Liver (tissue), 9 donors: ENCODE measurements around the gene SYNC. TPM values are rescaled to one million over a fixed set of nuclear protein-coding genes. Genes with fewer than 3 reads are reported as not detected.

Source experiments
- DNase-seq: peaks from one replicate; pipeline ENCODE4 v3.0.0-alpha.2; 2017; ENCODE audit warnings: low spot score
- H3K27ac ChIP-seq, 2 donors: one replicate each; pipeline ENCODE4 v1.7.0; 2013; ENCODE audit warnings: inconsistent platforms in 2 of 2, low read length in 2 of 2, control low read depth in 1 of 2, low read depth in 1 of 2, mild to moderate bottlenecking in 1 of 2
- H3K27me3 ChIP-seq, 4 donors: one replicate each; pipeline versions ENCODE4 v1.6.1 to v1.7.0; 2013; ENCODE audit warnings: low read length in 3 of 4, inconsistent platforms in 1 of 4, mild to moderate bottlenecking in 1 of 4, moderate library complexity in 1 of 4; ENCODE audit not compliant: control insufficient read depth in 4 of 4, insufficient read depth in 4 of 4
- H3K36me3 ChIP-seq, 4 donors: one replicate each; pipeline versions ENCODE4 v1.6.1 to v1.7.0; 2013; ENCODE audit warnings: low read length in 3 of 4, mild to moderate bottlenecking in 3 of 4, low read depth in 1 of 4, moderate library complexity in 1 of 4; ENCODE audit not compliant: control insufficient read depth in 4 of 4, insufficient read depth in 3 of 4
- H3K4me1 ChIP-seq, 4 donors: one replicate each; pipeline versions ENCODE4 v1.6.1 to v1.7.0; 2013; ENCODE audit warnings: low read length in 3 of 4, mild to moderate bottlenecking in 3 of 4, moderate library complexity in 1 of 4; ENCODE audit not compliant: control insufficient read depth in 4 of 4, insufficient read depth in 4 of 4
- H3K4me3 ChIP-seq, 3 donors: one replicate each; pipeline versions ENCODE4 v1.6.1 to v1.7.0; 2013; ENCODE audit warnings: low read length in 3 of 3, control low read depth in 1 of 3, low read depth in 1 of 3, mild to moderate bottlenecking in 1 of 3
- H3K9ac ChIP-seq, 2 donors: one replicate each; pipeline ENCODE4 v1.7.0; 2013; ENCODE audit warnings: low read length in 2 of 2, mild to moderate bottlenecking in 2 of 2, moderate library complexity in 2 of 2, control low read depth in 1 of 2, low read depth in 1 of 2
- H3K9me3 ChIP-seq, 4 donors: one replicate each; pipeline versions ENCODE4 v1.6.1 to v1.7.0; 2013; ENCODE audit warnings: low read length in 3 of 4; ENCODE audit not compliant: control insufficient read depth in 4 of 4
- EGR1 ChIP-seq, 2 donors: IDR thresholded peaks; 2 replicates each; pipeline ENCODE4 v1.6.1; 2016 to 2018; ENCODE audit warnings: antibody characterized with exemption in 2 of 2, low read depth in 2 of 2
- FOXA1 ChIP-seq: IDR thresholded peaks from 2 replicates; pipeline ENCODE4 v1.6.1; 2016; ENCODE audit warnings: antibody characterized with exemption
- FOXA2 ChIP-seq: IDR thresholded peaks from 2 replicates; pipeline ENCODE4 v1.6.1; 2016; ENCODE audit warnings: antibody characterized with exemption
- GABPA ChIP-seq, 2 donors: IDR thresholded peaks in 1 of 2; conservative IDR thresholded peaks in 1 of 2; 2 replicates each; pipeline ENCODE4 v1.6.1; 2016; ENCODE audit warnings: antibody characterized with exemption in 2 of 2, mild to moderate bottlenecking in 1 of 2, moderate library complexity in 1 of 2
- HNF4A ChIP-seq, 2 donors: conservative IDR thresholded peaks; 2 replicates each; pipeline ENCODE4 v1.6.1; 2016; ENCODE audit warnings: antibody characterized with exemption in 2 of 2, mild to moderate bottlenecking in 2 of 2
- HNF4G ChIP-seq: IDR thresholded peaks from 2 replicates; pipeline ENCODE4 v1.6.1; 2016; ENCODE audit warnings: antibody characterized with exemption
- JUND ChIP-seq, 2 donors: IDR thresholded peaks; 2 replicates each; pipeline ENCODE4 v1.6.1; 2016; ENCODE audit warnings: antibody characterized with exemption in 2 of 2
- MAX ChIP-seq: IDR thresholded peaks from 2 replicates; pipeline ENCODE4 v1.6.1; 2016; ENCODE audit warnings: antibody characterized with exemption
- NR2F2 ChIP-seq: IDR thresholded peaks from 2 replicates; pipeline ENCODE4 v1.6.1; 2016; ENCODE audit warnings: antibody characterized with exemption
- RAD21 ChIP-seq, 2 donors: IDR thresholded peaks; 2 replicates each; pipeline ENCODE4 v1.6.1; 2016; ENCODE audit warnings: antibody characterized with exemption in 2 of 2, mild to moderate bottlenecking in 2 of 2
- RXRA ChIP-seq, 2 donors: IDR thresholded peaks; 2 replicates each; pipeline ENCODE4 v1.6.1; 2017 to 2018; ENCODE audit warnings: antibody characterized with exemption in 2 of 2, mild to moderate bottlenecking in 1 of 2
- SP1 ChIP-seq: IDR thresholded peaks from 2 replicates; pipeline ENCODE4 v1.6.1; 2018; ENCODE audit warnings: antibody characterized with exemption, mild to moderate bottlenecking
- TAF1 ChIP-seq: conservative IDR thresholded peaks from 2 replicates; pipeline ENCODE4 v1.6.1; 2016; ENCODE audit warnings: antibody characterized with exemption, mild to moderate bottlenecking
- YY1 ChIP-seq: IDR thresholded peaks from 2 replicates; pipeline ENCODE4 v1.6.1; 2016; ENCODE audit warnings: antibody characterized with exemption, mild to moderate bottlenecking
- WGBS: extraction: QIAGEN DNeasy Blood & Tissue Kit; methylation state at CpG from one replicate; pipeline ENCODE4 v1.1.7; 2013; 5-methylcytosine and 5-hydroxymethylcytosine counted together
- polyA plus RNA-seq, 2 donors: library from polyadenylated mRNA; stranded (reverse) in 1 of 2; unstranded in 1 of 2; fragments of 200-250 nt in 1 of 2; fragments of >200 nt in 1 of 2; fragmentation: Nextera tagmentation in 1 of 2; extraction: Ambion mirVana in 1 of 2; gene quantifications; one replicate each; pipeline versions ENCODE4 v1.2.1 to v1.2.3, GENCODE V29; 2013 to 2015
- total RNA-seq, 2 donors: library from RNA; depleted of rRNA; stranded (reverse); fragments of >200 nt; gene quantifications; one replicate each; pipeline ENCODE4 v1.2.3, GENCODE V29; 2014
- TF ChIP-seq, protein P1 (sequence below): fragments of 150-350 bp; IDR thresholded peaks from 2 replicates; pipeline ENCODE4 v1.5.1; 2017; ENCODE audit warnings: improper control_type of control experiment, low read depth, low read length; ENCODE audit not compliant: missing input control
- TF ChIP-seq, protein P2 (sequence below): IDR thresholded peaks from 2 replicates; pipeline ENCODE4 v1.6.1; 2016; ENCODE audit warnings: antibody characterized with exemption, mild to moderate bottlenecking
- TF ChIP-seq, protein P3 (sequence below): IDR thresholded peaks from 2 replicates; pipeline ENCODE4 v1.6.1; 2016; ENCODE audit warnings: antibody characterized with exemption
- TF ChIP-seq, protein P4 (sequence below): IDR thresholded peaks from 2 replicates; pipeline ENCODE4 v1.6.1; 2016; ENCODE audit warnings: antibody characterized with exemption
- donor health status: healthy.
- donor health status: healthy.
- donor health status: healthy.
- donor health status: healthy.
- donor health status: healthy.

Gene SYNC
- total and polyA plus RNA-seq, 4 donors = 0.23 to 1.5 (median 0.31) TPM

DNA sequence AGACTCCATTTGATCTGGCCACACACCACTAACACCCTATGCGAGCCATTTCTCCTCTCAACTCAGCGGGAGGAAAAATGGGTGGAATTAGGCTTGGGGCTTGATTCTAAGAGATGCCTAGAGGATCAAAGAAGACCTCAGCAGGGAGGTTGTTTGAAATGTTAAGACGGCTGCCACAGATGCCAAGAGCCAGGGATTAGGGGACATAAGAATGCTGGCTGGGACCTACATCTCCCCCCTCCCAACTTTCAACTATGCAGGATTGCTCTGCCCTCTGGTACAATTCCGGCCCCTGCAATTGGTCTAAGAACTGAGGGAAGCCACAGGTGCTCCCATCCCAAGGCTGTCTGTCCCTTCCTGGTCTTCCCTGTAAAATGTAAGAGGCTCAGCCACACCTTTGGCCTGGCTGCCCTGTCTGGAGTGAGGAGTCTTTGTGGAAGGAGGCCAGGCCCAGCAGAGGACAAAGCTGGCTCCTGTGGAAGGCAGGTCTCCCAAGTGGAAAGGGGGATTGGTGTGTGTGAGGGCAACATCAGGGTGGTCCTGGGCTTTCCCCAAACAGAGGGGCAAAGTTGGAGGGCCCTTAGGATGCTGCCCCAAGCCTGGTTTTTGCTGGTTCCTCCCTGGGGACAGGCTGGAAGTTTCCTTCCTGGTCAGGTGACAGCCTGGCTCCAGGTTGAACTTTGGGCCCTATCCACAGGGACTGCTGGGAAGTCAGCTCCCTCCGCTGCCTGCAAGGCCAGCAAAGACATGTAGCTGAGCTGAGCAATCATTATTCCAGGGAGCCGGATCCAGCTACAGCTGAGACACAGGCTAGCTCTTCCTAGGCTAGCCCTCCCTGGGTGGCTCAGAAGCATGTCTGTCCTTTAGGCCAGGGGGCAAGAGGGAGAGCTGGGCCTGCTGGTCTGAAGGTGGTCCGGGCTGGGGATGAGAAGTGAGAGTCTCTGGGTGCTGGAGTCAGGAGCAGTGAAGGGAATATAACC is 34.5 kb upstream of the SYNC start:
- Histone ChIP-seq H3K27ac (peak overlapping the region; percentile 44 to 82), H3K27me3 (no peaks in the 10 kb centered on the region), H3K4me1 (peaks cover 0 to 26% (median 18%) of the 10 kb centered on the region in 4 donors), H3K9me3 (no peaks in the 10 kb centered on the region), H3K4me3 (no peak overlapping the region), H3K36me3 (no peaks in the 10 kb centered on the region), H3K9ac (peak overlapping the region in 1 of 2 donors; percentile 8)
- 68% methylated on average over 7 of the region's 7 CpGs for WGBS
- TF ChIP-seq, protein P1, sequence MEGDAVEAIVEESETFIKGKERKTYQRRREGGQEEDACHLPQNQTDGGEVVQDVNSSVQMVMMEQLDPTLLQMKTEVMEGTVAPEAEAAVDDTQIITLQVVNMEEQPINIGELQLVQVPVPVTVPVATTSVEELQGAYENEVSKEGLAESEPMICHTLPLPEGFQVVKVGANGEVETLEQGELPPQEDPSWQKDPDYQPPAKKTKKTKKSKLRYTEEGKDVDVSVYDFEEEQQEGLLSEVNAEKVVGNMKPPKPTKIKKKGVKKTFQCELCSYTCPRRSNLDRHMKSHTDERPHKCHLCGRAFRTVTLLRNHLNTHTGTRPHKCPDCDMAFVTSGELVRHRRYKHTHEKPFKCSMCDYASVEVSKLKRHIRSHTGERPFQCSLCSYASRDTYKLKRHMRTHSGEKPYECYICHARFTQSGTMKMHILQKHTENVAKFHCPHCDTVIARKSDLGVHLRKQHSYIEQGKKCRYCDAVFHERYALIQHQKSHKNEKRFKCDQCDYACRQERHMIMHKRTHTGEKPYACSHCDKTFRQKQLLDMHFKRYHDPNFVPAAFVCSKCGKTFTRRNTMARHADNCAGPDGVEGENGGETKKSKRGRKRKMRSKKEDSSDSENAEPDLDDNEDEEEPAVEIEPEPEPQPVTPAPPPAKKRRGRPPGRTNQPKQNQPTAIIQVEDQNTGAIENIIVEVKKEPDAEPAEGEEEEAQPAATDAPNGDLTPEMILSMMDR = no peak
- TF ChIP-seq RXRA (IDR thresholded peaks at IDR 0.05) = peak; percentile 70 to 73
- TF ChIP-seq GABPA (IDR thresholded peaks at IDR 0.05 in 1 of 2, conservative IDR thresholded peaks at IDR 0.05 in 1 of 2) = peak in 1 of 2 donors; percentile 34
- peak; percentile 62 for TF ChIP-seq YY1
- TF ChIP-seq TAF1 = peak; percentile 61
- TF ChIP-seq NR2F2 = no peak
- TF ChIP-seq HNF4G = peak; percentile 83
- TF ChIP-seq HNF4A (conservative IDR thresholded peaks at IDR 0.05) = peak; percentile 94 to 95
- no peak for TF ChIP-seq EGR1 (IDR thresholded peaks at IDR 0.05; ENCODE audit: low read depth in 2 of 2)
- TF ChIP-seq FOXA2 = no peak
- TF ChIP-seq JUND (IDR thresholded peaks at IDR 0.05) = peak; percentile 25 to 29
- TF ChIP-seq, protein P2, sequence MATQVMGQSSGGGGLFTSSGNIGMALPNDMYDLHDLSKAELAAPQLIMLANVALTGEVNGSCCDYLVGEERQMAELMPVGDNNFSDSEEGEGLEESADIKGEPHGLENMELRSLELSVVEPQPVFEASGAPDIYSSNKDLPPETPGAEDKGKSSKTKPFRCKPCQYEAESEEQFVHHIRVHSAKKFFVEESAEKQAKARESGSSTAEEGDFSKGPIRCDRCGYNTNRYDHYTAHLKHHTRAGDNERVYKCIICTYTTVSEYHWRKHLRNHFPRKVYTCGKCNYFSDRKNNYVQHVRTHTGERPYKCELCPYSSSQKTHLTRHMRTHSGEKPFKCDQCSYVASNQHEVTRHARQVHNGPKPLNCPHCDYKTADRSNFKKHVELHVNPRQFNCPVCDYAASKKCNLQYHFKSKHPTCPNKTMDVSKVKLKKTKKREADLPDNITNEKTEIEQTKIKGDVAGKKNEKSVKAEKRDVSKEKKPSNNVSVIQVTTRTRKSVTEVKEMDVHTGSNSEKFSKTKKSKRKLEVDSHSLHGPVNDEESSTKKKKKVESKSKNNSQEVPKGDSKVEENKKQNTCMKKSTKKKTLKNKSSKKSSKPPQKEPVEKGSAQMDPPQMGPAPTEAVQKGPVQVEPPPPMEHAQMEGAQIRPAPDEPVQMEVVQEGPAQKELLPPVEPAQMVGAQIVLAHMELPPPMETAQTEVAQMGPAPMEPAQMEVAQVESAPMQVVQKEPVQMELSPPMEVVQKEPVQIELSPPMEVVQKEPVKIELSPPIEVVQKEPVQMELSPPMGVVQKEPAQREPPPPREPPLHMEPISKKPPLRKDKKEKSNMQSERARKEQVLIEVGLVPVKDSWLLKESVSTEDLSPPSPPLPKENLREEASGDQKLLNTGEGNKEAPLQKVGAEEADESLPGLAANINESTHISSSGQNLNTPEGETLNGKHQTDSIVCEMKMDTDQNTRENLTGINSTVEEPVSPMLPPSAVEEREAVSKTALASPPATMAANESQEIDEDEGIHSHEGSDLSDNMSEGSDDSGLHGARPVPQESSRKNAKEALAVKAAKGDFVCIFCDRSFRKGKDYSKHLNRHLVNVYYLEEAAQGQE = peak; percentile 83
- no peak for TF ChIP-seq RAD21 (IDR thresholded peaks at IDR 0.05)
- TF ChIP-seq, protein P3, sequence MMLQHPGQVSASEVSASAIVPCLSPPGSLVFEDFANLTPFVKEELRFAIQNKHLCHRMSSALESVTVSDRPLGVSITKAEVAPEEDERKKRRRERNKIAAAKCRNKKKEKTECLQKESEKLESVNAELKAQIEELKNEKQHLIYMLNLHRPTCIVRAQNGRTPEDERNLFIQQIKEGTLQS = no peak
- TF ChIP-seq SP1 = peak; percentile 95
- TF ChIP-seq FOXA1 = no peak
- TF ChIP-seq, protein P4, sequence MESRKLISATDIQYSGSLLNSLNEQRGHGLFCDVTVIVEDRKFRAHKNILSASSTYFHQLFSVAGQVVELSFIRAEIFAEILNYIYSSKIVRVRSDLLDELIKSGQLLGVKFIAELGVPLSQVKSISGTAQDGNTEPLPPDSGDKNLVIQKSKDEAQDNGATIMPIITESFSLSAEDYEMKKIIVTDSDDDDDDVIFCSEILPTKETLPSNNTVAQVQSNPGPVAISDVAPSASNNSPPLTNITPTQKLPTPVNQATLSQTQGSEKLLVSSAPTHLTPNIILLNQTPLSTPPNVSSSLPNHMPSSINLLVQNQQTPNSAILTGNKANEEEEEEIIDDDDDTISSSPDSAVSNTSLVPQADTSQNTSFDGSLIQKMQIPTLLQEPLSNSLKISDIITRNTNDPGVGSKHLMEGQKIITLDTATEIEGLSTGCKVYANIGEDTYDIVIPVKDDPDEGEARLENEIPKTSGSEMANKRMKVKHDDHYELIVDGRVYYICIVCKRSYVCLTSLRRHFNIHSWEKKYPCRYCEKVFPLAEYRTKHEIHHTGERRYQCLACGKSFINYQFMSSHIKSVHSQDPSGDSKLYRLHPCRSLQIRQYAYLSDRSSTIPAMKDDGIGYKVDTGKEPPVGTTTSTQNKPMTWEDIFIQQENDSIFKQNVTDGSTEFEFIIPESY = peak; percentile 36
- peak; percentile 65 for TF ChIP-seq MAX
- DNase-seq = no peak
